DND-41 (cell line): Measurements from ENCODE around the gene MLLT1.
"Not testable (repeated sequence)": the region's sequence is repeated elsewhere in the genome, so short reads cannot be mapped to it uniquely, and the experiment has no call there.

Experiments
- ATAC-seq: fragments of 200-7000 bp; cut with Tn5 transposase; 3 replicates; pipeline ENCODE4 v1.9.1; 2021; ENCODE audit warnings: low read depth; ENCODE audit not compliant: insufficient read depth
- DNase-seq: peaks from one replicate; pipeline ENCODE4 v3.0.0-alpha.2; 2020
- H2AFZ ChIP-seq: 2 replicates; pipeline ENCODE4 v1.6.0; 2012; ENCODE audit warnings: low read depth, low read length
- H3K27ac ChIP-seq: 2 replicates; pipeline ENCODE4 v1.5.1; 2012; ENCODE audit warnings: low read length, inconsistent platforms
- H3K27me3 ChIP-seq: fragments of 200-600 bp; sonication (generic); 2 replicates; pipeline ENCODE4 v1.6.0; 2012; ENCODE audit warnings: low read length, mild to moderate bottlenecking, inconsistent platforms; ENCODE audit not compliant: insufficient read depth, poor library complexity
- H3K36me3 ChIP-seq: 2 replicates; pipeline ENCODE4 v1.5.1; 2012; ENCODE audit warnings: low read length, inconsistent platforms; ENCODE audit not compliant: insufficient read depth
- H3K4me1 ChIP-seq: 2 replicates; pipeline ENCODE4 v1.5.1; 2012; ENCODE audit warnings: mild to moderate bottlenecking, low read length; ENCODE audit not compliant: insufficient read depth
- H3K4me2 ChIP-seq: 2 replicates; pipeline ENCODE4 v1.6.0; 2012; ENCODE audit warnings: mild to moderate bottlenecking, moderate library complexity, low read length, inconsistent platforms; ENCODE audit not compliant: insufficient read depth
- H3K4me3 ChIP-seq, 2 experiments: fragments of 200-600 bp in 1 of 2; shearing (Covaris generic) in 1 of 2; 2 replicates each; pipeline ENCODE4 v1.5.1; 2012 to 2016; ENCODE audit warnings: inconsistent platforms in 2 of 2, low read length in 2 of 2, mild to moderate bottlenecking in 2 of 2, low read depth in 1 of 2, moderate library complexity in 1 of 2
- H3K79me2 ChIP-seq: 2 replicates; pipeline ENCODE4 v1.6.0; 2012; ENCODE audit warnings: low read length, inconsistent platforms; ENCODE audit not compliant: insufficient read depth
- H3K9ac ChIP-seq: 2 replicates; pipeline ENCODE4 v1.6.0; 2012; ENCODE audit warnings: low read depth, mild to moderate bottlenecking, inconsistent platforms, low read length, moderate library complexity
- H3K9me3 ChIP-seq: 2 replicates; pipeline ENCODE4 v1.5.1; 2012; ENCODE audit warnings: low read length, moderate library complexity, mild to moderate bottlenecking, inconsistent platforms; ENCODE audit not compliant: insufficient read depth, severe bottlenecking
- H4K20me1 ChIP-seq: 2 replicates; pipeline ENCODE4 v1.6.0; 2012; ENCODE audit warnings: low read length; ENCODE audit not compliant: insufficient read depth
- EZH2 ChIP-seq: IDR thresholded peaks from 3 replicates; pipeline ENCODE4 v1.6.1; 2012; ENCODE audit warnings: borderline replicate concordance, low read depth, mild to moderate bottlenecking, moderate library complexity, low read length, inconsistent platforms; ENCODE audit not compliant: severe bottlenecking
- TF ChIP-seq, protein P1 (sequence below): IDR thresholded peaks from 2 replicates; pipeline ENCODE4 v1.5.1; 2012; ENCODE audit warnings: borderline replicate concordance, low read length, moderate library complexity, mild to moderate bottlenecking; ENCODE audit not compliant: poor library complexity, severe bottlenecking; ENCODE audit errors: extremely low read depth

The MLLT1 gene

DNA sequence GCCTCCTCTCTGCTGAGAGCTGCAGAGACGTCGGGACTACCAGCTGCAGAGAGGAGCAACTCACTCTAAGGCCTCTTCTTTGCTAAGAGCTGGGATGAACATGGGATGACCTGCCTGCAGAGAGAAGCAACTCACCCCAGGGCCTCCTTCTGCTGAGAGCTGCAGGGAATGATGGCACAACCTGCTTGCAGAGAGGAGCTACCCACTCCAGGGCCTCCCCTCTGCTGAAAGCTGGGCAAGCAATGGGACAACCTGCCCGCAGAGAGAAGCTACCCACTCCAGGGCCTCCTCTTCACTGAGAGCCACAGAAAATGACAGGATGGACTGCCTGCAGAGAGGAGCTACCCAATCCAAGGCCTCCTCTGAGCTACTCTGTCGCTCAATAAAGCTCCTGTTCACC is 6.9 kb upstream of the MLLT1 start:
- Histone ChIP-seq H3K9ac (no peak overlapping the region), H3K27me3 (no peaks in the 10 kb centered on the region), H3K4me2 (no peak overlapping the region), H3K79me2 (no peaks in the 10 kb centered on the region), H3K4me3 (0 out of 4 replicates have a peak overlapping the region, but pooled peaks of 1 of the 2 experiments have one; percentile 12), H3K9me3 (peaks cover 51% of the 10 kb centered on the region), H3K4me1 (no peaks in the 10 kb centered on the region), H4K20me1 (no peaks in the 10 kb centered on the region), H3K27ac (no peak overlapping the region), H3K36me3 (no peaks in the 10 kb centered on the region), H2AFZ (no peak overlapping the region)
- ATAC-seq: no peak
- TF ChIP-seq, protein P1, sequence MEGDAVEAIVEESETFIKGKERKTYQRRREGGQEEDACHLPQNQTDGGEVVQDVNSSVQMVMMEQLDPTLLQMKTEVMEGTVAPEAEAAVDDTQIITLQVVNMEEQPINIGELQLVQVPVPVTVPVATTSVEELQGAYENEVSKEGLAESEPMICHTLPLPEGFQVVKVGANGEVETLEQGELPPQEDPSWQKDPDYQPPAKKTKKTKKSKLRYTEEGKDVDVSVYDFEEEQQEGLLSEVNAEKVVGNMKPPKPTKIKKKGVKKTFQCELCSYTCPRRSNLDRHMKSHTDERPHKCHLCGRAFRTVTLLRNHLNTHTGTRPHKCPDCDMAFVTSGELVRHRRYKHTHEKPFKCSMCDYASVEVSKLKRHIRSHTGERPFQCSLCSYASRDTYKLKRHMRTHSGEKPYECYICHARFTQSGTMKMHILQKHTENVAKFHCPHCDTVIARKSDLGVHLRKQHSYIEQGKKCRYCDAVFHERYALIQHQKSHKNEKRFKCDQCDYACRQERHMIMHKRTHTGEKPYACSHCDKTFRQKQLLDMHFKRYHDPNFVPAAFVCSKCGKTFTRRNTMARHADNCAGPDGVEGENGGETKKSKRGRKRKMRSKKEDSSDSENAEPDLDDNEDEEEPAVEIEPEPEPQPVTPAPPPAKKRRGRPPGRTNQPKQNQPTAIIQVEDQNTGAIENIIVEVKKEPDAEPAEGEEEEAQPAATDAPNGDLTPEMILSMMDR: no peak
- TF ChIP-seq EZH2: no peak
- peak; percentile 34 for DNase-seq

DNA sequence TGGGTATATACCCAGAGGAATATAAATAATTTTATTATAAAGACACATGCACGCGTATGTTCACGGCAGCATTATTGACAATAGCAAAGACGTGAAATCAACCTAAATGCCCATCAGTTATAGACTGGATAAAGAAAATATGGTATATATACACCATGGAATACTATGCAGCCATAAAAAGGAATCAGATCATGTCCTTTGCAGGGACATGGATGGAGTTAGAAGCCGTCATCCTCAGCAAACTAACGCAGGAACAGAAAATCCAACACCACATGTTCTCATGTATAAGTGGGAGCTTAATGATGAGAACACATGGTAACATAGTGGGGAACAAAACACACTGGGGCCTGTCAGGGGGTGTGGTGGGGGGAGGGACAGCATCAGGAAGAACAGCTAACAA is 2.6 kb upstream of the MLLT1 start:
- H4K20me1 ChIP-seq: peaks cover 19% of the 10 kb centered on the region
- not testable (repeated sequence) for DNase-seq, H3K4me2 ChIP-seq, H3K27ac ChIP-seq, H2AFZ ChIP-seq, H3K27me3 ChIP-seq, H3K4me3 ChIP-seq, H3K9ac ChIP-seq, ATAC-seq
- H3K79me2 ChIP-seq: peaks cover 24% of the 10 kb centered on the region
- H3K4me1 ChIP-seq: peaks cover 21% of the 10 kb centered on the region
- peaks cover 20% of the 10 kb centered on the region for H3K9me3 ChIP-seq
- peaks cover 11% of the 10 kb centered on the region for H3K36me3 ChIP-seq

DNA sequence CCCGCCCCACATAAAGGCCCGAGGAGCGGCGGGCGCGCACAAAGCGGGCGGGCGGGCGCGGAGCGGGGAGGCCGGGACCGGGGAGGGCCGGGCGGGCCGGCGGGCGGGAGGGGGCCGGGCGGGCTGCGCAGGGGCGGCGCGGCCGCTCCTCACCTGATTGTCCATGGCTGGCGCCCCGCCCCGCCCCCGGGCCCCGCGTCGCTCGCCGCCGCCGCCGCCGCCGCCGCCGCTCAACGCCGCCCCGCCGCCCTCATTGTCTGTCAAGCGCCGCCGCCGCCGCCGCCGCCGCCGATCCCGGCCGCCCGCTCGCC is 200 bp downstream of the MLLT1 start:
- Histone ChIP-seq H3K79me2 (peaks cover 52% of the 10 kb centered on the region), H3K27me3 (no peaks in the 10 kb centered on the region), H3K9ac (peak overlapping the region; percentile 96), H3K4me1 (peaks cover 42% of the 10 kb centered on the region), H3K9me3 (no peaks in the 10 kb centered on the region), H3K36me3 (peaks cover 37% of the 10 kb centered on the region), H2AFZ (peak overlapping the region; percentile 45; the same call in 1 of the 2 replicates), H4K20me1 (peaks cover 47% of the 10 kb centered on the region), H3K4me3 (peak overlapping the region; percentile 98 to 99), H3K27ac (peak overlapping the region; percentile 81), H3K4me2 (peak overlapping the region; percentile 99)
- ATAC-seq: no peak
- TF ChIP-seq, protein P1: no peak
- TF ChIP-seq EZH2: no peak
- DNase-seq: no peak

DNA sequence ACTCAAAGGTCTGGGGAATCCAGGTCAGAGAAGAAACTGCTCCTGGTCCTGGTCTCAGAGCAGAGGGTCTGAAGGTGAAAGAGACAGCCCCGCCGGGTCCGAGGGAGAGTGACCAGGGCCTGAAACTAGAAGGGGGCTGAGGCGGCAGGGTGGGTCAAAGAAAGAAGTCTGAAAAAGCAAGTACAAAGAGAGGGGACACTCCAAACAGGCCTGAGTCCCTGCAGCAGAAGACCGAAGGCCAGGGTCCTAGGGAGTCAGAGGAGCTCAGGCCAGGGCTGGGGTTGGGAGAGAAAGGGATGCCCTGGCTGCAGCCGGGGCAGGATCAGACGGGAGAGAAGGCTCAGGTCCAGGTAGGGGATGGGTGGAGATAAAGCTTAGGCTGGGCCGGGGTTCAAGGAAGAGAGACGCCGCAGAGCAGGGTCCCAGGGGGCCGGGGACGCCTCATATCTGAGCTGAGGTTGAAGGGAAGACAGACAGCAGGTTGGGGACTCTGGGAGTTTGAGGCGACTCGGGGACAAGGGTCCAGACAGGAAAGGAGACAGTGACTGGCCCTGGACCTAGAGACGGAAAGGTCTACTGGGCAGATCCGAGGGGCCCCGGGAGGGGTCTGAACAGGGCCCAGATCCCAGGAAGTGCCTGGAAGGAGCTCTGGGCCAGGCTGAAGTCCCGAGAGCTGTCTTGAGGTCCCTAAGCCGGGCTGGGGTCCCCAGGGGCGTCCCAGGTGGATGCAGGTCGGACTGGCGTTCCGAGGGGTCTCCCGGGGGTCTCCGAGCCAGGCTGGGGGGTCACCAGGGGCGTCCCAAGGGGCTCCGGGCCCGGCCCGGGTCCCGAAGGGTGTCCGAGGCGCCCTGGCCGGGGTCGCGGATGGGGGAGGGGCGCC is 795 bp downstream of the MLLT1 start:
- peak overlapping the region; percentile 81 for H3K27ac ChIP-seq
- H3K36me3 ChIP-seq: peaks cover 39% of the 10 kb centered on the region
- peaks cover 58% of the 10 kb centered on the region for H3K79me2 ChIP-seq
- H3K4me3 ChIP-seq: peak overlapping the region; percentile 98 to 99
- H3K9ac ChIP-seq: peak overlapping the region; percentile 96
- no peaks in the 10 kb centered on the region for H3K9me3 ChIP-seq
- H2AFZ ChIP-seq: peak overlapping the region; percentile 45; the same call in 1 of the 2 replicates
- no peak for TF ChIP-seq EZH2
- TF ChIP-seq, protein P1: no peak
- 0 out of 3 replicates have a peak, but pooled peaks have one; percentile 20 for ATAC-seq
- DNase-seq: peak; percentile 32
- H3K4me1 ChIP-seq: peaks cover 42% of the 10 kb centered on the region
- no peaks in the 10 kb centered on the region for H3K27me3 ChIP-seq
- peaks cover 53% of the 10 kb centered on the region for H4K20me1 ChIP-seq
- H3K4me2 ChIP-seq: peak overlapping the region; percentile 99
